H1 (cell line): ENCODE measurements around the gene ATXN1L.
"Not testable (repeated sequence)": the region's sequence is repeated elsewhere in the genome, so short reads cannot be mapped to it uniquely, and the experiment has no call there.

Experiments
- CBX5 ChIP-seq: fragments of 300-800, 300-1000 bp; sonication (generic); IDR thresholded peaks from 2 replicates; pipeline ENCODE4 v1.7.1; 2016; ENCODE audit warnings: antibody characterized with exemption, low read length, low read depth
- FOSL1 ChIP-seq: IDR thresholded peaks from 2 replicates; pipeline ENCODE4 v1.6.1; 2011; ENCODE audit warnings: mild to moderate bottlenecking, low read depth, low read length, moderate library complexity; ENCODE audit not compliant: insufficient read depth
- GABPA ChIP-seq: IDR thresholded peaks from 2 replicates; pipeline ENCODE4 v1.6.1; 2011; ENCODE audit warnings: mild to moderate bottlenecking, low read length, moderate library complexity, borderline replicate concordance; ENCODE audit not compliant: insufficient read depth
- HDAC2 ChIP-seq, 2 experiments: fragments of 300-600 bp in 1 of 2; sonication (generic) in 1 of 2; IDR thresholded peaks; 2 replicates each; pipeline ENCODE4 v1.6.1; 2011 to 2012; ENCODE audit warnings: low read depth in 2 of 2, low read length in 2 of 2, mild to moderate bottlenecking in 2 of 2, moderate library complexity in 2 of 2, borderline replicate concordance in 1 of 2, inconsistent platforms in 1 of 2
- RAD21 ChIP-seq, 2 experiments: IDR thresholded peaks in 1 of 2; conservative IDR thresholded peaks in 1 of 2; 2 replicates each; pipeline ENCODE4 v1.6.1; 2011; ENCODE audit warnings: low read depth in 2 of 2, low read length in 2 of 2, improper control_type of control experiment in 1 of 2, inconsistent platforms in 1 of 2, mild to moderate bottlenecking in 1 of 2, moderate library complexity in 1 of 2
- RFX5 ChIP-seq: IDR thresholded peaks from 2 replicates; pipeline ENCODE4 v1.6.1; 2011; ENCODE audit warnings: low read depth, low read length, improper control_type of control experiment, borderline replicate concordance
- RNF2 ChIP-seq: fragments of 200-900, 300-1000 bp; sonication (generic); IDR thresholded peaks from 2 replicates; pipeline ENCODE4 v1.7.1; 2016; ENCODE audit warnings: borderline replicate concordance, low read depth, mild to moderate bottlenecking, antibody characterized with exemption, low read length; ENCODE audit not compliant: poor library complexity, severe bottlenecking; ENCODE audit errors: missing control alignments
- SP1 ChIP-seq: IDR thresholded peaks from 2 replicates; pipeline ENCODE4 v1.6.1; 2011; ENCODE audit warnings: low read depth, low read length
- TEAD4 ChIP-seq: IDR thresholded peaks from 2 replicates; pipeline ENCODE4 v1.6.1; 2012; ENCODE audit warnings: low read depth, low read length, inconsistent platforms, mixed read lengths
- TF ChIP-seq, protein P1 (sequence below): IDR thresholded peaks from 2 replicates; pipeline ENCODE4 v1.6.1; 2012; ENCODE audit warnings: inconsistent platforms
- TF ChIP-seq, protein P2 (sequence below), 3 experiments: IDR thresholded peaks; 1 replicate in 2 of 3; 2 replicates in 1 of 3; pipeline versions ENCODE4 v1.5.1 to v1.6.1; 2011; ENCODE audit warnings: low read length in 3 of 3, mild to moderate bottlenecking in 3 of 3, inconsistent platforms in 2 of 3, low read depth in 1 of 3, moderate library complexity in 1 of 3; ENCODE audit not compliant: insufficient read depth in 1 of 3; ENCODE audit errors: control extremely low read depth in 1 of 3

DNA sequence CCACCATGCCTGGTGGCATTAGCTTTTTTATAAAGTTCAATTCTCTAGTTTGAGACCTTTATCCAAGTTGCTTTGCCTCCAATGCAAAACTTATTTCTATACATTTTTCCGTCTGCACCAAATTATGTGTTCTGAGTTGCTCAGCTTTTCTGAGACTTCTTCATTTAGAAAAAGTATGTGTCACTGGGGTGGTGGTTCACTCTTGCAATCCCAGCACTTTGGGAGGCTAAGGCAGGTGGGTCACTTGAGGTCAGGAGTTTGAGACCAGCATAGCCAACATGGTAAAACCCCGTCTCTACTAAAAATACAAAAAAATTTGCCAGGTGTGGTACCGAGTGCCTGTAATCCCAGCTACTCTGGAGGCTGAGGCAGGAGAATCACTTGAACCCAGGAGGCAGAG, 14.1 kb upstream of the ATXN1L start:
- TF ChIP-seq TEAD4; HDAC2 (IDR thresholded peaks at IDR 0.05; ENCODE audit: borderline replicate concordance in 1 of 2, low read depth in 2 of 2, low read length in 2 of 2); RFX5; GABPA; RNF2; SP1; FOSL1; CBX5; RAD21 (IDR thresholded peaks at IDR 0.05 in 1 of 2, conservative IDR thresholded peaks at IDR 0.05 in 1 of 2; ENCODE audit: low read depth in 2 of 2, low read length in 2 of 2): not testable (repeated sequence)
- TF ChIP-seq, protein P1, sequence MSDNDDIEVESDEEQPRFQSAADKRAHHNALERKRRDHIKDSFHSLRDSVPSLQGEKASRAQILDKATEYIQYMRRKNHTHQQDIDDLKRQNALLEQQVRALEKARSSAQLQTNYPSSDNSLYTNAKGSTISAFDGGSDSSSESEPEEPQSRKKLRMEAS: not testable (repeated sequence)
- TF ChIP-seq, protein P2, sequence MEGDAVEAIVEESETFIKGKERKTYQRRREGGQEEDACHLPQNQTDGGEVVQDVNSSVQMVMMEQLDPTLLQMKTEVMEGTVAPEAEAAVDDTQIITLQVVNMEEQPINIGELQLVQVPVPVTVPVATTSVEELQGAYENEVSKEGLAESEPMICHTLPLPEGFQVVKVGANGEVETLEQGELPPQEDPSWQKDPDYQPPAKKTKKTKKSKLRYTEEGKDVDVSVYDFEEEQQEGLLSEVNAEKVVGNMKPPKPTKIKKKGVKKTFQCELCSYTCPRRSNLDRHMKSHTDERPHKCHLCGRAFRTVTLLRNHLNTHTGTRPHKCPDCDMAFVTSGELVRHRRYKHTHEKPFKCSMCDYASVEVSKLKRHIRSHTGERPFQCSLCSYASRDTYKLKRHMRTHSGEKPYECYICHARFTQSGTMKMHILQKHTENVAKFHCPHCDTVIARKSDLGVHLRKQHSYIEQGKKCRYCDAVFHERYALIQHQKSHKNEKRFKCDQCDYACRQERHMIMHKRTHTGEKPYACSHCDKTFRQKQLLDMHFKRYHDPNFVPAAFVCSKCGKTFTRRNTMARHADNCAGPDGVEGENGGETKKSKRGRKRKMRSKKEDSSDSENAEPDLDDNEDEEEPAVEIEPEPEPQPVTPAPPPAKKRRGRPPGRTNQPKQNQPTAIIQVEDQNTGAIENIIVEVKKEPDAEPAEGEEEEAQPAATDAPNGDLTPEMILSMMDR (IDR thresholded peaks at IDR 0.05; ENCODE audit: control extremely low read depth in 1 of 3, insufficient read depth in 1 of 3, low read depth in 1 of 3, low read length in 3 of 3): not testable (repeated sequence)
